MM.1S (cell line): ENCODE data around the gene BRI3.

Experiments used
- DNase-seq: peaks from one replicate; pipeline ENCODE4 v3.0.0-alpha.2; 2015
- H2AFZ ChIP-seq: fragments of 300-600 bp; sonication (generic); 2 replicates; pipeline ENCODE4 v1.6.0; 2016; ENCODE audit warnings: antibody characterized with exemption, low read length
- H3F3A ChIP-seq: fragments of 300-600 bp; sonication (generic); 2 replicates; pipeline ENCODE4 v1.6.1; 2016; ENCODE audit warnings: mild to moderate bottlenecking, antibody characterized with exemption, low read length, moderate library complexity, mixed read lengths; ENCODE audit not compliant: insufficient read depth
- H3K27ac ChIP-seq: fragments of 300-600 bp; sonication (generic); 2 replicates; pipeline ENCODE4 v1.5.1; 2016; ENCODE audit warnings: mild to moderate bottlenecking, low read length
- H3K27me3 ChIP-seq: fragments of 300-600 bp; sonication (generic); replicated peaks from 2 replicates; pipeline ENCODE4 v1.6.0; 2016; ENCODE audit warnings: low read length; ENCODE audit not compliant: insufficient read depth
- H3K36me3 ChIP-seq: fragments of 300-600 bp; sonication (generic); replicated peaks from 2 replicates; pipeline ENCODE4 v1.6.1; 2016; ENCODE audit warnings: mild to moderate bottlenecking, low read length, mixed read lengths; ENCODE audit not compliant: insufficient read depth
- H3K4me1 ChIP-seq: fragments of 300-600 bp; sonication (generic); 2 replicates; pipeline ENCODE4 v1.6.1; 2016; ENCODE audit warnings: low read length, mixed read lengths
- H3K4me2 ChIP-seq: fragments of 300-600 bp; sonication (generic); 2 replicates; pipeline ENCODE4 v1.6.0; 2016; ENCODE audit warnings: low read depth, low read length
- H3K4me3 ChIP-seq: fragments of 300-600 bp; sonication (generic); 2 replicates; pipeline ENCODE4 v1.5.1; 2016; ENCODE audit warnings: low read length, mixed read lengths
- H3K79me2 ChIP-seq: fragments of 300-600 bp; sonication (generic); 2 replicates; pipeline ENCODE4 v1.6.1; 2016; ENCODE audit warnings: mixed run types, low read length, mixed read lengths
- H3K9ac ChIP-seq: fragments of 300-600 bp; sonication (generic); 2 replicates; pipeline ENCODE4 v1.6.1; 2016; ENCODE audit warnings: low read length, mixed read lengths
- H3K9me2 ChIP-seq: fragments of 300-600 bp; sonication (generic); replicated peaks from 2 replicates; pipeline ENCODE4 v1.6.1; 2016; ENCODE audit warnings: mild to moderate bottlenecking, low read length, mixed read lengths; ENCODE audit not compliant: insufficient read depth
- H3K9me3 ChIP-seq: fragments of 300-600 bp; sonication (generic); replicated peaks from 2 replicates; pipeline ENCODE4 v1.6.1; 2016; ENCODE audit warnings: mild to moderate bottlenecking, low read length, mixed read lengths; ENCODE audit not compliant: insufficient read depth
- H4K20me1 ChIP-seq: fragments of 300-600 bp; sonication (generic); 2 replicates; pipeline ENCODE4 v1.6.1; 2016; ENCODE audit warnings: mild to moderate bottlenecking, low read length, moderate library complexity, mixed read lengths; ENCODE audit not compliant: insufficient read depth
- EZH2 ChIP-seq: fragments of 300-600 bp; sonication (generic); optimal IDR thresholded peaks from 2 replicates; pipeline ENCODE3; 2017; ENCODE audit warnings: low read depth, mild to moderate bottlenecking, antibody characterized with exemption, low read length, mixed read lengths
- EZH2phosphoT487 ChIP-seq: fragments of 300-600 bp; sonication (generic); IDR thresholded peaks from 2 replicates; pipeline ENCODE4 v1.6.1; 2018; ENCODE audit warnings: antibody characterized with exemption, low read length
- TF ChIP-seq, protein P1 (sequence below): fragments of 300-600 bp; sonication (generic); IDR thresholded peaks from 2 replicates; pipeline ENCODE4 v1.5.1; 2016; ENCODE audit warnings: antibody characterized with exemption, low read length, mixed read lengths

Gene BRI3

GRCh38 chr7:98329100-98329790 is 47.8 kb downstream of the BRI3 start:
- no peak for DNase-seq
- Histone ChIP-seq H3K36me3 (no peaks in the 10 kb centered on the region), H2AFZ (no peak overlapping the region), H3K4me2 (no peak overlapping the region), H3K27me3 (no peaks in the 10 kb centered on the region), H4K20me1 (no peaks in the 10 kb centered on the region), H3K9me3 (no peaks in the 10 kb centered on the region), H3K4me3 (no peak overlapping the region), H3F3A (no peaks in the 10 kb centered on the region), H3K79me2 (peaks cover 14% of the 10 kb centered on the region), H3K9me2 (no peaks in the 10 kb centered on the region), H3K27ac (no peak overlapping the region), H3K9ac (no peak overlapping the region), H3K4me1 (no peaks in the 10 kb centered on the region)
- no peak for TF ChIP-seq EZH2
- TF ChIP-seq, protein P1, sequence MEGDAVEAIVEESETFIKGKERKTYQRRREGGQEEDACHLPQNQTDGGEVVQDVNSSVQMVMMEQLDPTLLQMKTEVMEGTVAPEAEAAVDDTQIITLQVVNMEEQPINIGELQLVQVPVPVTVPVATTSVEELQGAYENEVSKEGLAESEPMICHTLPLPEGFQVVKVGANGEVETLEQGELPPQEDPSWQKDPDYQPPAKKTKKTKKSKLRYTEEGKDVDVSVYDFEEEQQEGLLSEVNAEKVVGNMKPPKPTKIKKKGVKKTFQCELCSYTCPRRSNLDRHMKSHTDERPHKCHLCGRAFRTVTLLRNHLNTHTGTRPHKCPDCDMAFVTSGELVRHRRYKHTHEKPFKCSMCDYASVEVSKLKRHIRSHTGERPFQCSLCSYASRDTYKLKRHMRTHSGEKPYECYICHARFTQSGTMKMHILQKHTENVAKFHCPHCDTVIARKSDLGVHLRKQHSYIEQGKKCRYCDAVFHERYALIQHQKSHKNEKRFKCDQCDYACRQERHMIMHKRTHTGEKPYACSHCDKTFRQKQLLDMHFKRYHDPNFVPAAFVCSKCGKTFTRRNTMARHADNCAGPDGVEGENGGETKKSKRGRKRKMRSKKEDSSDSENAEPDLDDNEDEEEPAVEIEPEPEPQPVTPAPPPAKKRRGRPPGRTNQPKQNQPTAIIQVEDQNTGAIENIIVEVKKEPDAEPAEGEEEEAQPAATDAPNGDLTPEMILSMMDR = no peak
- no peak for TF ChIP-seq EZH2phosphoT487

- Histone ChIP-seq H3K9me2 (no peaks in the 10 kb centered on the region), H3F3A (no peaks in the 10 kb centered on the region), H2AFZ (no peak overlapping the region), H3K4me3 (no peak overlapping the region), H3K4me2 (no peak overlapping the region), H3K9ac (no peak overlapping the region), H3K27me3 (no peaks in the 10 kb centered on the region), H3K27ac (no peak overlapping the region), H4K20me1 (no peaks in the 10 kb centered on the region), H3K9me3 (no peaks in the 10 kb centered on the region), H3K36me3 (no peaks in the 10 kb centered on the region), H3K79me2 (peaks cover 8% of the 10 kb centered on the region; the same call in 1 of the 2 replicates), H3K4me1 (no peaks in the 10 kb centered on the region)
- DNase-seq = no peak
- no peak for TF ChIP-seq EZH2phosphoT487
- TF ChIP-seq, protein P1 = no peak
- no peak for TF ChIP-seq EZH2
These were observed 48.4 kb downstream of the BRI3 start for GRCh38 chr7:98329791-98330373.

- Histone ChIP-seq H3K4me2 (no peak overlapping the region), H3K4me3 (no peak overlapping the region), H4K20me1 (no peaks in the 10 kb centered on the region), H3K79me2 (peaks cover 3% of the 10 kb centered on the region; the same call in 1 of the 2 replicates), H3K27me3 (no peaks in the 10 kb centered on the region), H3F3A (no peaks in the 10 kb centered on the region), H3K9ac (no peak overlapping the region), H3K4me1 (no peaks in the 10 kb centered on the region), H2AFZ (no peak overlapping the region), H3K9me2 (no peaks in the 10 kb centered on the region), H3K36me3 (no peaks in the 10 kb centered on the region), H3K27ac (no peak overlapping the region), H3K9me3 (no peaks in the 10 kb centered on the region)
- DNase-seq = no peak
- TF ChIP-seq, protein P1 = no peak
- TF ChIP-seq EZH2phosphoT487 (no peak), EZH2 (no peak)
These were observed 49.5 kb downstream of the BRI3 start for GRCh38 chr7:98330926-98331529.
